CD4-positive, alpha-beta T cell (primary cell): ENCODE results near the gene NR3C2. TPM values are rescaled to one million over a fixed set of nuclear protein-coding genes. Genes with fewer than 3 reads are reported as not detected.

ENCODE experiments used
- ATAC-seq: fragments of 200-7000 bp; cut with Tn5 transposase; one replicate; pipeline ENCODE4 v1.10.0; 2022; ENCODE audit warnings: mild to moderate bottlenecking; ENCODE audit not compliant: poor library complexity
- CTCF ChIA-PET: fragments of 350-600 bp; sonication (Branson Sonifier 250); formaldehyde crosslinking; loops from one replicate; lab custom pipeline; 2021; ENCODE audit warnings: antibody characterized with exemption, inconsistent platforms; lab: Charles Lee
- POLR2A ChIA-PET: fragments of 350-600 bp; sonication (Branson Sonifier 250); formaldehyde crosslinking; loops from one replicate; lab custom pipeline; 2021; ENCODE audit warnings: antibody characterized with exemption, inconsistent platforms; lab: Charles Lee
- DNase-seq, 14 experiments: peaks; one replicate each; pipeline ENCODE4 v3.0.0-alpha.2; 2013 to 2020; ENCODE audit warnings: mixed read lengths in 2 of 14
- H3K27ac ChIP-seq, 2 donors: one replicate each; pipeline versions ENCODE4 v1.5.1 to v1.7.0; 2013; ENCODE audit warnings: low read length in 2 of 2, low read depth in 1 of 2, mild to moderate bottlenecking in 1 of 2
- H3K27me3 ChIP-seq, 2 experiments: 1 replicate in 1 of 2; 2 replicates in 1 of 2; pipeline versions ENCODE4 v1.6.1 to v1.7.0; 2013; ENCODE audit warnings: low read length in 2 of 2, control low read depth in 1 of 2, mild to moderate bottlenecking in 1 of 2, moderate library complexity in 1 of 2; ENCODE audit not compliant: insufficient read depth in 2 of 2, control insufficient read depth in 1 of 2
- H3K36me3 ChIP-seq: one replicate; pipeline ENCODE4 v1.6.1; 2013; ENCODE audit warnings: low read length, control low read depth; ENCODE audit not compliant: insufficient read depth
- H3K4me1 ChIP-seq: one replicate; pipeline ENCODE4 v1.6.1; 2013; ENCODE audit warnings: low read length, control low read depth; ENCODE audit not compliant: insufficient read depth
- H3K4me3 ChIP-seq: one replicate; pipeline ENCODE4 v1.5.1; 2013; ENCODE audit warnings: mild to moderate bottlenecking, low read length, moderate library complexity
- H3K9me3 ChIP-seq, 2 experiments: 1 replicate in 1 of 2; 2 replicates in 1 of 2; pipeline versions ENCODE4 v1.6.1 to v1.7.0; 2013; ENCODE audit warnings: low read length in 2 of 2, mild to moderate bottlenecking in 2 of 2, control low read depth in 1 of 2, moderate library complexity in 1 of 2; ENCODE audit not compliant: control insufficient read depth in 1 of 2, insufficient read depth in 1 of 2
- H3K27ac Mint-ChIP-seq: one replicate; pipeline ENCODE4 v1.8.0; 2020; ENCODE audit warnings: mixed read lengths
- H3K27me3 Mint-ChIP-seq: one replicate; pipeline ENCODE4 v1.8.0; 2021; ENCODE audit warnings: mixed read lengths
- H3K36me3 Mint-ChIP-seq: one replicate; pipeline ENCODE4 v1.8.0; 2021; ENCODE audit warnings: low read depth, mixed read lengths
- H3K4me1 Mint-ChIP-seq: one replicate; pipeline ENCODE4 v1.8.0; 2021; ENCODE audit warnings: low read depth, mixed read lengths
- H3K4me3 Mint-ChIP-seq: one replicate; pipeline ENCODE4 v1.8.0; 2020; ENCODE audit warnings: mild to moderate bottlenecking, mixed read lengths
- H3K9me3 Mint-ChIP-seq: one replicate; pipeline ENCODE4 v1.8.0; 2020; ENCODE audit warnings: mixed read lengths
- intact Hi-C, 2 experiments: fragments of 100-400 bp; cut with DNase I in 1 of 2; cut with micrococcal nuclease in 1 of 2; formaldehyde crosslinking; loops; one replicate each; pipeline versions ENCODE4 v1.15.1 to v1.9.0; 2023 to 2025; cut with DNase I, micrococcal nuclease
- total RNA-seq, 174 experiments: library from RNA in 2 of 174; stranded (reverse) in 2 of 174; gene quantifications; one replicate each; pipeline ENCODE4 v1.2.3 and lab custom pipeline; 2021 to 2026
- TF ChIP-seq, protein P1 (sequence below): fragments of 200-600 bp; IDR thresholded peaks from one replicate; pipeline ENCODE4 v1.8.0; 2022; ENCODE audit warnings: antibody characterized with exemption, mild to moderate bottlenecking

Gene NR3C2
- total RNA-seq, 2 experiments from 2014 or later, result 31.6 to 35.0 TPM

DNA sequence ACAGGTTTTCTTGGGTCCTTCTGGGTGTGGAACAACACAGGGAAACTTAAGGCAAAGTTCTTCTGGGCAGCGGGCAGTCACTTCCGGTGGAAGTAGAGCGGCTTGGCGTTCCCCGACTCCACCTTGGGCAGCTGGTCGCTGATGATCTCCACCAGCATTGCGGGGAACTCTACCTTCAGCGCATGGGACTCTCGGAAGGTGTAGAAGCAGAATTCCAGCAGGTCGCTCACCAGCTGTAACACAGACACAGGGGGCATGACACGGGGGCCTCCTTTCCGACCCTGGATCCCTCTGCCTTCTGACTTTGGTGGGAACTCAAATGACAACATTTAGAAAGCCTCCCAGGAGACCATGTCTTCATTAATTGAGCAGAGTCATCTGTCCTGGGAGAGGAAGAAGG is 360.9 kb downstream of the NR3C2 start:
- TF ChIP-seq, protein P1, sequence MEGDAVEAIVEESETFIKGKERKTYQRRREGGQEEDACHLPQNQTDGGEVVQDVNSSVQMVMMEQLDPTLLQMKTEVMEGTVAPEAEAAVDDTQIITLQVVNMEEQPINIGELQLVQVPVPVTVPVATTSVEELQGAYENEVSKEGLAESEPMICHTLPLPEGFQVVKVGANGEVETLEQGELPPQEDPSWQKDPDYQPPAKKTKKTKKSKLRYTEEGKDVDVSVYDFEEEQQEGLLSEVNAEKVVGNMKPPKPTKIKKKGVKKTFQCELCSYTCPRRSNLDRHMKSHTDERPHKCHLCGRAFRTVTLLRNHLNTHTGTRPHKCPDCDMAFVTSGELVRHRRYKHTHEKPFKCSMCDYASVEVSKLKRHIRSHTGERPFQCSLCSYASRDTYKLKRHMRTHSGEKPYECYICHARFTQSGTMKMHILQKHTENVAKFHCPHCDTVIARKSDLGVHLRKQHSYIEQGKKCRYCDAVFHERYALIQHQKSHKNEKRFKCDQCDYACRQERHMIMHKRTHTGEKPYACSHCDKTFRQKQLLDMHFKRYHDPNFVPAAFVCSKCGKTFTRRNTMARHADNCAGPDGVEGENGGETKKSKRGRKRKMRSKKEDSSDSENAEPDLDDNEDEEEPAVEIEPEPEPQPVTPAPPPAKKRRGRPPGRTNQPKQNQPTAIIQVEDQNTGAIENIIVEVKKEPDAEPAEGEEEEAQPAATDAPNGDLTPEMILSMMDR, result no peak
- no peak for ATAC-seq

DNA sequence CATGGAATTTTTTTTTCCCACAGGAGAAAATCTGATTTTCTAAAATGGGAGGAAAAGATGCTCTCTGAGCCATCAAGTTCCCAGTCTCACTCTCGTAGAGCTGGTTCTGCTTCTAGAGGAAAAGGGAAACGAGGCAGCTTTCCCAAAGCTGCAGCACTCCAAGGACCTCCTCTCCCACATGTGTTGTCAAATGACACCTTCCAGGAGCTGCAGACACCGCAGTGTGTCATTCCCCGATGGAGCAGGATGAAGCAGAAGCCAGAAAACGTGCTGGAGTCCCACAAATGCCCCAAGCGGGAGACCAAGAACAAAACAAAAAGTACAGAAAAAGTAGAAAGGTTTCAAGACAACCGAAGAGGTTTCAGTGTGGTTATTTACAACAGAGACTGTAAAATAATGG is 362.3 kb downstream of the NR3C2 start:
- Histone ChIP-seq H3K27me3 (no peaks in the 10 kb centered on the region), H3K4me3 (no peak overlapping the region), H3K36me3 (peaks cover 27% of the 10 kb centered on the region), H3K9me3 (peaks cover 23 to 24% of the 10 kb centered on the region in 2 experiments), H3K4me1 (no peaks in the 10 kb centered on the region), H3K27ac (no peak overlapping the region)
- no peaks in the 10 kb centered on the region for H3K27me3 Mint-ChIP-seq
- DNase-seq, result no peak
- TF ChIP-seq, protein P1, result no peak
- H3K4me1 Mint-ChIP-seq, result peaks cover 13% of the 10 kb centered on the region
- no peak overlapping the region for H3K4me3 Mint-ChIP-seq
- no peak for ATAC-seq
- H3K36me3 Mint-ChIP-seq, result peaks cover 94% of the 10 kb centered on the region
- intact Hi-C loops, result no loop called here
- H3K27ac Mint-ChIP-seq, result no peak overlapping the region
- ChIA-PET POLR2A (no interaction called here), CTCF (no interaction called here)
- peaks cover 2% of the 10 kb centered on the region for H3K9me3 Mint-ChIP-seq

More for the DNA sequence above, 360.9 kb downstream of the NR3C2 start:
- intact Hi-C loops, result no loop called here
- peaks cover 4% of the 10 kb centered on the region for H3K9me3 Mint-ChIP-seq
- no peaks in the 10 kb centered on the region for H3K27me3 ChIP-seq
- no peaks in the 10 kb centered on the region for H3K27me3 Mint-ChIP-seq
- peaks cover 90% of the 10 kb centered on the region for H3K36me3 Mint-ChIP-seq
- H3K4me3 ChIP-seq, result no peak overlapping the region
- ChIA-PET CTCF (no interaction called here), POLR2A (no interaction called here)
- peaks cover 24% of the 10 kb centered on the region for H3K36me3 ChIP-seq
- peaks cover 26% of the 10 kb centered on the region for H3K4me1 Mint-ChIP-seq
- no peak overlapping the region for H3K27ac Mint-ChIP-seq
- no peak overlapping the region for H3K4me3 Mint-ChIP-seq
- H3K4me1 ChIP-seq, result no peaks in the 10 kb centered on the region
- no peak for DNase-seq
- H3K27ac ChIP-seq, result no peak overlapping the region
- peaks cover 10 to 15% of the 10 kb centered on the region in 2 experiments for H3K9me3 ChIP-seq

DNA sequence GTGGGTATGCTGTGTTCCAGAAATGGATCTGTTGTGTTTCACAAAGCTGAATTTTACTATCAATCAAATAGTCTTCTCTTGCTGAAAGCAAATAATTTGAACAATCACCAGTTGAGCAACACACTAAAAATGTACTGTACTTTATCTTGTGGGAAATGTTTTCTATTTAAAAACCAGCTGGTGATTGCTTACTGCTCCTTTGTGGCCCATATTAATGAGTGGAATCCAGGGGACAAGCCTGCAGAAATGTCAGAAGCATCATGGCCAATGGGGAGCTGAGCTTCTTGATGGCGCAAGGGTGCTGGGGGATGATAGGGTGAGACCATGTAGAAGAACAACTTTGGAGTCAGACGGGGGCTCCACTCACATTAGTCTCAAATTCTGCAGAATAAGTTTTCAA is 364.2 kb downstream of the NR3C2 start:
- no peak overlapping the region for H3K27ac ChIP-seq
- H3K36me3 ChIP-seq, result peaks cover 32% of the 10 kb centered on the region
- H3K4me1 ChIP-seq, result no peaks in the 10 kb centered on the region
- H3K4me3 ChIP-seq, result no peak overlapping the region
- POLR2A ChIA-PET, result no interaction called here
- TF ChIP-seq, protein P1, result no peak
- Mint-ChIP-seq H3K4me3 (no peak overlapping the region), H3K4me1 (no peaks in the 10 kb centered on the region), H3K9me3 (peaks cover 2% of the 10 kb centered on the region), H3K27ac (no peak overlapping the region), H3K36me3 (peaks cover 96% of the 10 kb centered on the region), H3K27me3 (no peaks in the 10 kb centered on the region)
- ATAC-seq (no peak), DNase-seq (no peak)
- H3K9me3 ChIP-seq, result peaks cover 41 to 43% of the 10 kb centered on the region in 2 experiments
- CTCF ChIA-PET, result no interaction called here
- intact Hi-C loops, result no loop called here
- H3K27me3 ChIP-seq, result no peaks in the 10 kb centered on the region
